GM12878 (cell line): ENCODE measurements around the gene PET117. TPM values are rescaled to one million over a fixed set of nuclear protein-coding genes. Genes with fewer than 3 reads are reported as not detected.

Experiments
- FOXM1 ChIP-seq: IDR thresholded peaks from 2 replicates; pipeline ENCODE4 v1.6.1; 2012; ENCODE audit warnings: low read depth, mild to moderate bottlenecking, inconsistent platforms, low read length, moderate library complexity
- HDAC2 ChIP-seq: fragments of 200-600 bp; sonication (generic); IDR thresholded peaks from 2 replicates; pipeline ENCODE4 v1.6.1; 2017
- RBBP5 ChIP-seq: fragments of 200-600 bp; sonication (generic); conservative IDR thresholded peaks from 2 replicates; pipeline ENCODE4 v1.6.1; 2016
- RUNX3 ChIP-seq: IDR thresholded peaks from 2 replicates; pipeline ENCODE4 v1.6.1; 2012; ENCODE audit warnings: low read length, inconsistent platforms
- SUPT20H ChIP-seq: IDR thresholded peaks from 2 replicates; pipeline ENCODE4 v1.6.1; 2011; ENCODE audit warnings: low read depth, mild to moderate bottlenecking, low read length, moderate library complexity, borderline replicate concordance; ENCODE audit not compliant: control insufficient read depth
- USF1 ChIP-seq: IDR thresholded peaks from 2 replicates; pipeline ENCODE4 v1.6.1; 2011; ENCODE audit warnings: borderline replicate concordance, low read depth, mild to moderate bottlenecking, moderate library complexity, mixed read lengths, low read length; ENCODE audit not compliant: insufficient read depth; ENCODE audit errors: extremely low read length
- ZNF592 ChIP-seq: fragments of 450-650 bp; IDR thresholded peaks from 2 replicates; pipeline ENCODE4 v1.6.1; 2017; ENCODE audit warnings: mild to moderate bottlenecking, moderate library complexity
- polyA plus RNA-seq, 11 experiments: library from polyadenylated mRNA; depleted of rRNA in 4 of 11; unstranded in 6 of 11; stranded (reverse) in 5 of 11; fragments of >200 nt; fragmentation: Nextera tagmentation in 4 of 11; fragmentation: Illumina TruSeq in 1 of 11; extraction: Ambion mirVana in 4 of 11; extraction: Trizol in 1 of 11; gene quantifications; 1 replicate in 1 of 11; 2 replicates in 10 of 11; pipeline versions ENCODE4 v1.2.1 to v1.2.3, GENCODE V29; 2011 to 2016; ENCODE audit warnings: inconsistent platforms in 2 of 11, missing spikeins in 2 of 11, low read depth in 1 of 11
- total RNA-seq, 4 experiments: library from RNA; depleted of rRNA in 3 of 4; stranded (reverse); fragments of >200 nt in 3 of 4; fragmentation: Illumina TruSeq in 1 of 4; extraction: Trizol in 1 of 4; gene quantifications; 2 replicates each; pipeline versions ENCODE4 v1.2.1 to v1.2.3, GENCODE V29; 2013 to 2021

Gene PET117
- total and polyA plus RNA-seq, 10 of the 15 experiments (the other 5 are each of a cell fraction or from before 2014, with no cell fraction given) = 6.0 to 20.6 (median 11.8) TPM

GRCh38 chr20:18174906-18175683 lies 37.4 kb downstream of the PET117 start (continued):
- TF ChIP-seq SUPT20H (no peak), ZNF592 (no peak), FOXM1 (no peak), USF1 (no peak), RUNX3 (no peak), HDAC2 (no peak), RBBP5 (no peak)
- TF ChIP-seq, all 136 proteins: peak for 0
